GM21528 (cell line): ENCODE data around the gene HSD11B1L.
"Not testable (repeated sequence)": the region's sequence is repeated elsewhere in the genome, so short reads cannot be mapped to it uniquely, and the experiment has no call there.

Experiments
- ATAC-seq: cut with Tn5 transposase; IDR thresholded peaks from one replicate; pipeline ENCODE4 v1.9.1; 2021; ENCODE audit warnings: mild to moderate bottlenecking, moderate library complexity; ENCODE audit not compliant: unreplicated experiment, low FRiP score

Gene HSD11B1L

GRCh38 chr19:5719961-5720790, 39.3 kb downstream of the HSD11B1L start, which contains the start of the genes CATSPERD and LONP1:
TSS of gene CATSPERD (plus strand) at chr19:5720637. CDS start at chr19:5720738, 101 bp downstream.
TSS of gene LONP1 (minus strand) at chr19:5720146. CDS start at chr19:5720132, 14 bp downstream.
- ATAC-seq, result peak; percentile 76

GRCh38 chr19:5727453-5728050, 46.7 kb downstream of the HSD11B1L start:
- ATAC-seq, result no peak

DNA sequence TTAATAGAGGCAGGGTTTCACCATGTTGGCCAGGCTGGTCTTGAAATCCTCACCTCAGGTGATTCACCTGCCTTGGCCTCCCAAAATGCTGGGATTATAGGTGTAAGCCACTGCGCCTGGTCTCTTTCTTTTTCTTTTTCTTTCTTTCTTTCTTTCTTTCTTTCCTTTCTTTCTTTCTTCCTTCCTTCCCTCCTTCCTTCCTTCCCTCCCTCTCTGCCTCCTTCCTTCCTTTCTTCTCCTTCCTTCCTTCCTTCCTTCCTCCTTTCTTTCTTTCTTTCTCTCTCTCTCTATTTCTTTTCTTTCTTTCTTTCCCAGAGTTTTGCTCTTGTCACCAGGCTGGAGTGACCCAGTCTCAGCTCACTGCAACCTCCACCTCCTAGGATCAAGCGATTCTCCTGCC, 52.3 kb downstream of the HSD11B1L start:
- ATAC-seq, result not testable (repeated sequence)
